GM12865 (cell line): ENCODE measurements around the gene LOC128125822.
A peak's percentile ranks its signal among the peaks of the same experiment; 100 is the strongest.

Experiments used
- DNase-seq: peaks from one replicate; pipeline ENCODE4 v3.0.0; 2010; ENCODE audit warnings: low read depth
- H3K4me3 ChIP-seq: 2 replicates; pipeline ENCODE4 v1.5.1; 2011; ENCODE audit warnings: mild to moderate bottlenecking, low read depth, low read length, control low read depth
- CTCF ChIP-seq: IDR thresholded peaks from 2 replicates; pipeline ENCODE4 v1.5.1; 2011; ENCODE audit warnings: low read length, control low read depth, low read depth, inconsistent platforms; ENCODE audit not compliant: insufficient read depth; ENCODE audit errors: missing control alignments

Gene LOC128125822

GRCh38 chr6:63543001-63543400 is 29.3 kb upstream of the LOC128125822 start:
- H3K4me3 ChIP-seq: no peak overlapping the region
- DNase-seq: no peak
- TF ChIP-seq CTCF: no peak

DNA sequence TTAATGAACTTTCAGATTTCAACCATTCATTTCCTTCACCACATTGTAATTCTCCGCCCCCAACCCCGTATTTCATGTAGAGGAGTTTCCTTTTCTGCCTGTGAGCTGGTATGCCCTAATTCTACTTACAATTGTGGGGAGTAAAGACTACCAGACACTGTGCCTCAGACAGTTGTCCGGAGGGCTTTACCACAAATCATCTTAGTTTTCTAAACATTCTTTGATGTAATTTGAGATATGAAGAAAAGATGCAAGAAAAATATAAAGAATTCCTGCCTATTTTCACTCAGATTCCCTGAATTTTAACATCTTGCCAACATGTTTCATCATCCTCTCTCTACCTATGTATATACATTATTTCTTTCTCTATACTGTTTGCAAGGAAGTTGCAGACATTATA is 28.3 kb upstream of the LOC128125822 start:
- TF ChIP-seq CTCF: no peak
- no peak overlapping the region for H3K4me3 ChIP-seq
- no peak for DNase-seq

DNA sequence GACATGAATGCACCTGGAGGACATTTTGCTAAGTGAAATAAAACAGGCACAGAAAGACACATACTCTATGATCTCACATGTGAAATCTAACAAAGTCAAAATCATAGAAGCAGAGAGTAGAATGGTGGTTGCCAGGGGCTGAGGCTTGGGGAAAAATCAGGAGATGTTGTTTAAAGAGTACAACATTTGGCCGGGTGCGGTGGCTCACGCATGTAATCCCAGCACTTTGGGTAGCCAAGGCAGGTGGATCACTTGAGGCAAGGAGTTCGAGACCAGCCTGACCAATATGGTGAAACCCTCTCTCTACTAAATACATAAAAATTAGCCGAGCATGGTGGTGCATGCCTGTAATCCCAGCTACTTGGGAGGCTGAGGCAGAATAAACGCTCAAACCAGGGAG is 26.0 kb upstream of the LOC128125822 start:
- no peak for DNase-seq
- no peak overlapping the region for H3K4me3 ChIP-seq
- no peak for TF ChIP-seq CTCF

DNA sequence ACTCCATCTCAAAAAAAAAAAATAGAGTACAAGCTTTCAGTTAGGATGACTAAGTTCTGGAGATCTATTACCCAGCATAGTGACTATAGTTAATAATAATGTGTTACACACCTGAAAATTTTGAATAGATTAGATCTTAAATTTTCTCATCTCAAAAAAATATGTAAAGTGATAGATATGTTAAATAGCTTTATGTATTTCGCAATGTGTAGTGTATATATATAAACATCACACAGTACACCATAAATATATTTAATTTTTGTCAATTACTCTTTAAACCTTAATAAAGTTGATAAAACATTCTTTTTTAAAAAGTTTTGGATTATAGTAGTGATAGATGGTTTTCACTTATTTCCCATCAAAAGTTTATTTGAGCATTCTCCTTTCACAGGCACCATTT is 25.6 kb upstream of the LOC128125822 start:
- DNase-seq: no peak
- no peak overlapping the region for H3K4me3 ChIP-seq
- no peak for TF ChIP-seq CTCF

- H3K4me3 ChIP-seq: no peak overlapping the region
- TF ChIP-seq CTCF: no peak
- no peak for DNase-seq
These were observed 23.2 kb upstream of the LOC128125822 start for GRCh38 chr6:63549076-63549475.

- TF ChIP-seq CTCF: no peak
- no peak overlapping the region for H3K4me3 ChIP-seq
- peak; percentile 79 for DNase-seq
These were observed 19.1 kb upstream of the LOC128125822 start for GRCh38 chr6:63553208-63553607.

- H3K4me3 ChIP-seq: no peak overlapping the region
- DNase-seq: no peak
- TF ChIP-seq CTCF: no peak
These were observed 18.4 kb upstream of the LOC128125822 start for GRCh38 chr6:63553900-63554299.
